ENCODE results near the gene RANBP3.
"Not testable (repeated sequence)": the region's sequence is repeated elsewhere in the genome, so short reads cannot be mapped to it uniquely, and the experiment has no call there.

RANBP3 gene

GRCh38 chr19:5985837-5986236, 7.9 kb upstream of the RANBP3 start:
- DNase-seq = not testable (repeated sequence)

DNA sequence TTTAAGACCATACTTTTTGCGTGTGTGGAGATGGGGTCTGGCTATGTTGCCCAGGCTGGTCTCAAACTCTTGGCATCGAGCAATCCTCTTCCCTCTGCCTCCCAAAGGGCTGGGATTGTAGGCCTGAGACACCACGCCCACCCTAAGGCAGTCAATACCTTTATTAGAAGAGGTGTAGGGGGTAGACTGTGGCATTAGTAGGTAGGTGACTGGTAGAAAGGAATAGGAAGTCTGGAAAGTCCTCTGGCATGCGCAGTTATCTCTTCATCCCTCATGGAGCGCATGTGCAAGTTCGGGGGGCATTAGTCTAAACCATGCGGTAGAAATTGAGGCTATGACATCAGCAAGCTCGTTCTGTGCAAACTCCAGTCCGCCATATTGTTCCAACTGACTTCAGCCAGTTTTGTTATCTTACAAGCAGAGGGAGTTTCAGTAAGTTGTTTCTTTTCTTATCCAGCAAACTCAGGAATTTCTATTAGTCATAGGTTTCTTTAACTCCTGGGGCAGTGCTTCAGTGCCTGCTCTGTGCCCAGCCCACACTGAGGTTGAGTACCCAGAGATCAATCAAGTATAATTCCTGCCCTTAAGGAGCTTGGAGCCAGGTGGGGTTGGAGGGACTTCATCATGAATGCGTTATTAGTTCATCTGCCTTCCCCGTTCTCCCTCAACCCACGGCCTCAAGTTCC, 7.3 kb upstream of the RANBP3 start:
- DNase-seq = no peak

- no peak for DNase-seq
Observed at GRCh38 chr19:5984600-5984999, 6.7 kb upstream of the RANBP3 start.

DNA sequence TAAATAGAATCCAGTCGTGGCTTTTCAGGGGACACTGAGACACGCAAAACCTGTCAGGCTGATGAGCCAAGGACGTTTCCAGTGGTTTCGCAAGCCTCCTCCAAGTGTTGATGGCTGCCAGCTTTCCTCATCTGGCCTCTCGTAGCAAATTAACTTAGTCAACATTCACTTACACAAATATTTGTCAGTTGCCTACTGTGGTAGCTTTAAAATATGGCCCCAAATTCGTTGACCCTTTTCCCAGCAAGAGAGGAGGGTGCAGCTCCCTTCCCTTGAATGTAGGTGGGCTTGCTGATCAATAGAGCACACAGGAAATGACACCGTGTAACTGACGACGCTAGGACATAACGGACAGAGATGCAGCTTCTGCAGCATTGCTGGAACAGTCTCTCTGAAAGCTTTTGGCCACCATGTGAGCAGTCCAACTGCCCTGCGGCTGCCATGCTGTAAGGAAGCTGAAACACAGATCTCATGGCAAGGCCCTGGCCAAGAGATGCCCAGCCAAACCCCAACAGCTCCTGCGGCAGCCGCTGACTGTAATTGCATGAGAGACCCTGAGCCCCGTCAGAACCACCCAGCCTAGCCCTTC, 5.5 kb upstream of the RANBP3 start:
- no peak for DNase-seq

- DNase-seq = no peak
Observed at GRCh38 chr19:5978606-5979552, 939 bp upstream of the RANBP3 start.

DNA sequence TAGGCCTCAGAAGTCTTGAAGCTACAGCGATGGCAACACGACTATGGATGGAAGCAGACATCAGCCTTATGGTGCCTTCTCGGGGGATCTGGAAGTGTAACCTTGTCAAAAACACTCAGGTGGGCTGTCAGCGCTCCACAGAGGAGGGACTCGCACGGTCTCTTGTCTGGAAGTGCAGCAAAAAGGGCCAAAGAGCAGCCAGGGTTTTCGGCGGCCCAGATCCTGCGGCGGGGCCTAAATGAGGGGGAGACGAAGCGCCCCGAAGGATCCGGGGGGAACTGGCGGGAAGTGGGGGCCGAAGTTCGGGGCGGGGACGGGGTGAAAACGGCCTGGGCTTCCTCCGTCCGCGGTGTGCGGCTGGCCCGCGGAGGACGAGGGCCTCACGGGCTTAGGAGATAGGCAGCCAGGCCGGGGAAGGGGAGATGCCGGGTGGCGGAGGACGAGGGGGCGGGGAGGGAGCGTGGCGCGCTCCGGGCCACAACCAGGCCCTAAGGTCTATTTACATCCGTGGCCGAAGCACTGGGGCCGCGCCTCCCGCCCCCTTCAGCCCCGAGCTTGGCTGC, 637 bp downstream of the RANBP3 start:
- DNase-seq = no peak

GRCh38 chr19:5976768-5977167, 1.2 kb downstream of the RANBP3 start:
- no peak for DNase-seq

DNA sequence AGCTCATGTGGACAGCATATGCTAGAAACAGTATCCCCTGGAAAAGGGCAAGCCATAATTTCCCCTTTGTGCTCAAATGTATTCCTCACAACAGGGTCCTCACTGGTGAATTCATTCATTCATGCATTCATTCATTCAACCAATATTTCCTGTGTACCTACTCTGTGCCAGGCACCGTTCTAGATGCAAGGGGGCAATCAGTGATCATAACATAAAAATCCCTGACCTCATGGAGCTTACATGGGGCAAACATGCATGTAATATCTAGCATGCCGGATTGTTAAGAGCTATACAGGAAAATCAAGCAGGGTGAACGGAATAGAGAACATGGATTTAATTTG, 2.6 kb downstream of the RANBP3 start:
- no peak for DNase-seq

GRCh38 chr19:5974721-5975387, 3.1 kb downstream of the RANBP3 start:
- no peak for DNase-seq

GRCh38 chr19:5973867-5974635, 3.9 kb downstream of the RANBP3 start:
- no peak for DNase-seq

- DNase-seq = no peak
Observed at GRCh38 chr19:5973376-5973775, 4.6 kb downstream of the RANBP3 start.

DNA sequence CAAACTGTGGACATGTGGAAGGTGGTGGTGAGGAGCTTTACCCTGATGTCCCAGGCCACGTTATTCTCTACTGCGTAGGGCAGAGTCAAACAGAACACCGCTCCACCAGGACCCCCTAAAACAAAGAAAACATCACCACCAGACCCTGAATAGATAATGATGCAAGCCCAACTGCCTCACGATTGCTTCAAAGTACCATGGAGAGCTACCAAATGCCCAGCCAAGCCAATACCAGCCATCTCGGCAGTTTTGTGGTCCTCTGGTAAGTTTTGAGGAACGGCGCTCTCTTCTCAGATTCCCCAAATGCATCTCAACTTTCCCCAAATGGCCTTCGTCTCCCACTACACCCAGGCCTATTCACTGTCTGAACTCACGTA, 5.6 kb downstream of the RANBP3 start:
- DNase-seq = no peak

DNA sequence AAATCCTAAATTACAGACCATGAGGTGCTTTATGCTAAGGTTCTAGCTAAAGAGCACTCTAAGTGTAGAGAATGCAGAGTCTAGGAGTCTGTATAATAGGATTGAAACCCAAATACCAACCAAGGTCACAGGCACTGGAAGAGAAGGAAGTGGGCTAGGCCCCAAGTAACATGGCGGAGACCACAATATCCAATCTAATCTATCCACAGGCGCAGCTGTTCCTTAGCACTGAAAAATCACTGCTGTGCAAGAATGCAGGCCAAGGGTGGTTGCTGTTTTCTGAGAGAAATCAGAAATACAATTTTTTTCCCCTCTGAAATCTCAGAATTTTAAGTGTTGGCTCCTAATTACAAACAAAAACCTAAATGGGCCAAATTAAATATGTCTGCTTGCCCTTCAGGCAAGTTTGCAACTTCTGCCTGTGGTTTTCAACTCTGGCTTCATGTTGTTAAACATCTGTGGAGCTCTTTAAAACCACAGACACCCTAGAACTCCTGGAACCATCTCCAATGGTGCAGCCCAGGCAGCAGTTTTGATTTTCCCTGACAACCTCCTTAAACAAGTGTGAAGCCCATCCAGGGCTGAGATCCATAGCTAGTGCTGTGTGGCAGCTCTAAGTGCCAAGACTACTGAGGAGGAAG, 6.1 kb downstream of the RANBP3 start:
- DNase-seq = no peak

DNA sequence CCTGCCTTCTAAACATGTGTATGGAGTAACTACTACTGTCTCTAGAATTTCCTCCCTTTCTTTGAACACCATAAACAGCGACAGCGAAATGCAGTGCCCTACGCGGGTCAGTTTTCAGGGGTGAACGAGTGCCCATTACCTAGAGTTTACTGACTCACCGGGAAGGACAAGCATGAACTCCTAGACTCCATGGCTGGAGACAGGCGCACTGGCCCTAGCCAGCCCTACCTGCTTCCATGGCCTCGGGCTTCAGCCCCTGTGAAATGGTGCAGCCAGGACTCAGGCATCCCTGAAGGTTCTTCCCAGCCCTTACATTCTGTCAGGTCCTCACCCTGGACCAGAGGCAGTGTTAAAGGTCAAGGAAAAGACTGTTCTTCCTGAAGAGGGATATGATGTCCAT, 8.5 kb downstream of the RANBP3 start:
- no peak for DNase-seq

- no peak for DNase-seq
Observed at GRCh38 chr19:5968431-5969373, 9.2 kb downstream of the RANBP3 start.

- peak; percentile 27 for DNase-seq
Observed at GRCh38 chr19:5967994-5968430, 9.9 kb downstream of the RANBP3 start.

- no peak for DNase-seq
Observed at GRCh38 chr19:5967571-5967970, 10.4 kb downstream of the RANBP3 start.

GRCh38 chr19:5966941-5967340, 11.0 kb downstream of the RANBP3 start:
- DNase-seq = no peak

- no peak for DNase-seq
Observed at GRCh38 chr19:5966215-5966614, 11.7 kb downstream of the RANBP3 start.

DNA sequence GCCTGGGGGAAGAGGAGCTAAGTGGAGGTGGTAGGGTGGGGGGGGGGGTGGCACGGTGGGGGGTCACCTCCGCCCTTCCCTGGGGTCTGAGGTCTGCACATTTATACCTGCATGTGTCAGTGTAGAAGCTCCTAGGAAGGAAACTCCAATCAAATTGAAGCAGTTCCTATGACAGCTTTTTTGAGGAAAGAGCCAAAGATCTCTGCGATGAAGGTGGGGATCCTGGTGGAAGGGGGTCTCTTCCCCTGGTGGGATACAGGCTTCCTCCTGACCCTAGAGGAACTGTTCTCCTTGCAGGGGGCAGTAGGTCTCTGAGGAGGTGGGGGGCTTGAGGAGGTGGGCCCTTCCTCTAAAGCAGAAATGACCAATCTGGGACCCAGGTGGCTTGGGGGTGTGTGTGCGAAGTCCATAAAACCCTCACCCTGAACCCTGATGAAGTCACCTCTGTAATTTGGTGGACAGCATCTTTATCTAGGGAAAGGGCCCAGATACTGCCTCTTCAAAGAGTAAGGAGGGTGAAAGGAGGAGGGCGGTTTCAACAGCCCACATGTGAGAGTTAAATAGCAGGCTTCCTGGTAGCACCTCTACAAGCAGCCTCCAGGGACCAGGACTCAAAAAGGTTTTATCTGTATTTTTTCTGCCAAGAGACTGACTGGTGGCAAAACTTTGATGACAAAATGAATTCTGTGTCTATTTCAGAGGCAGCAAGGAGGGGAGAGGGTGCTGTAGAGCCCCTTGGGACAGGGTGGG, 12.9 kb downstream of the RANBP3 start:
- no peak for DNase-seq
